NCI-H748 (cell line): ENCODE measurements around the gene ZMIZ1.
"Not testable (repeated sequence)": the region's sequence is repeated elsewhere in the genome, so short reads cannot be mapped to it uniquely, and the experiment has no call there.

Experiments used
- DNase-seq: peaks from one replicate; lab custom pipeline; 2025; ENCODE audit not compliant: unreplicated experiment; lab: John Stamatoyannopoulos, UW

ZMIZ1 gene

GRCh38 chr10:79335094-79335469 lies 266.3 kb downstream of the ZMIZ1 start:
- DNase-seq: no peak

GRCh38 chr10:79335470-79336235 lies 266.9 kb downstream of the ZMIZ1 start:
- DNase-seq: no peak

GRCh38 chr10:79336276-79336675 lies 267.5 kb downstream of the ZMIZ1 start:
- DNase-seq: no peak

- DNase-seq: no peak
Observed at GRCh38 chr10:79336739-79337138, 268.0 kb downstream of the ZMIZ1 start.

- DNase-seq: not testable (repeated sequence)
Observed at GRCh38 chr10:79337783-79338469, 269.2 kb downstream of the ZMIZ1 start.

GRCh38 chr10:79339266-79339665 lies 270.5 kb downstream of the ZMIZ1 start:
- no peak for DNase-seq

- DNase-seq: no peak
Observed at GRCh38 chr10:79340646-79341244, 272.0 kb downstream of the ZMIZ1 start.

GRCh38 chr10:79342295-79342761 lies 273.6 kb downstream of the ZMIZ1 start:
- no peak for DNase-seq

GRCh38 chr10:79342811-79343561 lies 274.2 kb downstream of the ZMIZ1 start:
- DNase-seq: no peak

- DNase-seq: peak; percentile 45
Observed at GRCh38 chr10:79344502-79345195, 275.9 kb downstream of the ZMIZ1 start.

GRCh38 chr10:79345241-79346011 lies 276.7 kb downstream of the ZMIZ1 start:
- DNase-seq: no peak

- no peak for DNase-seq
Observed at GRCh38 chr10:79346012-79346340, 277.2 kb downstream of the ZMIZ1 start.

- peak; percentile 33 for DNase-seq
Observed at GRCh38 chr10:79346388-79347225, 277.8 kb downstream of the ZMIZ1 start.

GRCh38 chr10:79347226-79347893 lies 278.6 kb downstream of the ZMIZ1 start, which contains the start of gene PPIF:
TSS of gene PPIF (plus strand) at chr10:79347469. CDS start at chr10:79347549, 80 bp downstream.
- DNase-seq: peak; percentile 88

- DNase-seq: peak; percentile 50
Observed at GRCh38 chr10:79347894-79348639, 279.3 kb downstream of the ZMIZ1 start.

- DNase-seq: no peak
Observed at GRCh38 chr10:79348640-79348988, 279.8 kb downstream of the ZMIZ1 start.

GRCh38 chr10:79349072-79349491 lies 280.3 kb downstream of the ZMIZ1 start:
- DNase-seq: no peak
